ENCODE data around the gene EFNA2.

The EFNA2 gene

GRCh38 chr19:1260749-1261537 is 24.7 kb upstream of the EFNA2 start:
- DNase-seq (ENCODE audit: low spot score): peak; percentile 98

GRCh38 chr19:1261538-1261797 is 24.2 kb upstream of the EFNA2 start:
- peak; percentile 58 for DNase-seq (ENCODE audit: low spot score)

- peak; percentile 82 for DNase-seq (ENCODE audit: low spot score)
Observed at GRCh38 chr19:1261798-1262622, 23.7 kb upstream of the EFNA2 start.

- DNase-seq (ENCODE audit: low spot score): no peak
Observed at GRCh38 chr19:1262623-1263123, 23.0 kb upstream of the EFNA2 start.

- DNase-seq (ENCODE audit: low spot score): no peak
Observed at GRCh38 chr19:1263188-1263587, 22.5 kb upstream of the EFNA2 start.

- DNase-seq (ENCODE audit: low spot score): peak; percentile 10
Observed at GRCh38 chr19:1264801-1265614, 20.7 kb upstream of the EFNA2 start.

- DNase-seq (ENCODE audit: low spot score): peak; percentile 63
Observed at GRCh38 chr19:1265615-1266128, 20.0 kb upstream of the EFNA2 start.

GRCh38 chr19:1266129-1266915 is 19.4 kb upstream of the EFNA2 start:
- peak; percentile 96 for DNase-seq (ENCODE audit: low spot score)

- DNase-seq (ENCODE audit: low spot score): peak; percentile 83
Observed at GRCh38 chr19:1266916-1267476, 18.7 kb upstream of the EFNA2 start.

GRCh38 chr19:1267477-1268225 is 18.0 kb upstream of the EFNA2 start:
- DNase-seq (ENCODE audit: low spot score): no peak

GRCh38 chr19:1268226-1269064 is 17.2 kb upstream of the EFNA2 start:
- DNase-seq (ENCODE audit: low spot score): no peak

- DNase-seq (ENCODE audit: low spot score): peak; percentile 99
Observed at GRCh38 chr19:1269065-1269477, 16.6 kb upstream of the EFNA2 start, which contains the start of gene CIRBP. Gene CIRBP, plus strand, starts transcription at chr19:1269332. Its CDS starts 1,602 bp downstream, at chr19:1270934.

- peak; percentile 92 for DNase-seq (ENCODE audit: low spot score)
Observed at GRCh38 chr19:1269478-1270212, 16.0 kb upstream of the EFNA2 start.

- DNase-seq (ENCODE audit: low spot score): no peak
Observed at GRCh38 chr19:1270213-1270853, 15.3 kb upstream of the EFNA2 start.

GRCh38 chr19:1270854-1271527 is 14.7 kb upstream of the EFNA2 start:
- DNase-seq (ENCODE audit: low spot score): no peak

- no peak for DNase-seq (ENCODE audit: low spot score)
Observed at GRCh38 chr19:1271528-1272422, 13.9 kb upstream of the EFNA2 start.

Measured in hematopoietic multipotent progenitor cell treated with erythropoietin and hydrocortisone succinate and interleukin-3 and kit ligand, for 17 days (in vitro differentiated cells).